Stimulated activated CD4-positive, alpha-beta T cell treated with anti-CD3 and anti-CD28 coated beads, Interleukin-12 subunit alpha, Interleukin-12 subunit beta, amount 100 ng/mL, for 24 hours (primary cell): ENCODE measurements around the gene OLFML1.

Experiments used
- DNase-seq, 2 experiments: peaks; one replicate each; pipeline ENCODE4 v3.0.0-alpha.2; 2020; ENCODE audit warnings: low read depth in 2 of 2

Gene OLFML1

GRCh38 chr11:7559398-7560283 lies 74.3 kb downstream of the OLFML1 start:
- no peak for DNase-seq
